CD14-positive monocyte (primary cell): ENCODE measurements around the gene STXBP6. TPM values are rescaled to one million over a fixed set of nuclear protein-coding genes. Genes with fewer than 3 reads are reported as not detected.

Experiments used
- DNase-seq, 3 donors: peaks; one replicate each; pipeline ENCODE4 v3.0.0-alpha.2; 2011 to 2022
- H2AFZ ChIP-seq: 2 replicates; pipeline ENCODE4 v1.6.0; 2012; ENCODE audit warnings: mild to moderate bottlenecking, low read depth, low read length, inconsistent platforms; ENCODE audit not compliant: insufficient read depth, poor library complexity, severe bottlenecking
- H3K27ac ChIP-seq, 2 donors: 1 replicate in 1 of 2; 2 replicates in 1 of 2; pipeline ENCODE4 v1.5.1; 2012 to 2013; ENCODE audit warnings: low read length in 2 of 2, control low read depth in 1 of 2, inconsistent platforms in 1 of 2, low read depth in 1 of 2, mild to moderate bottlenecking in 1 of 2
- H3K27me3 ChIP-seq, 2 donors: one replicate each; pipeline versions ENCODE4 v1.6.0 to v1.6.1; 2011 to 2013; ENCODE audit warnings: low read length in 2 of 2; ENCODE audit not compliant: control insufficient read depth in 2 of 2, insufficient read depth in 2 of 2
- H3K36me3 ChIP-seq, 2 donors: replicated peaks in 1 of 2; 1 replicate in 1 of 2; 2 replicates in 1 of 2; pipeline versions ENCODE4 v1.5.1 to v1.6.1; 2012 to 2013; ENCODE audit warnings: low read length in 2 of 2, control low read depth in 1 of 2, inconsistent platforms in 1 of 2, mild to moderate bottlenecking in 1 of 2; ENCODE audit not compliant: insufficient read depth in 2 of 2, control insufficient read depth in 1 of 2
- H3K4me1 ChIP-seq, 2 donors: 1 replicate in 1 of 2; 2 replicates in 1 of 2; pipeline versions ENCODE4 v1.5.1 to v1.6.1; 2012 to 2013; ENCODE audit warnings: low read length in 2 of 2, control low read depth in 1 of 2, inconsistent platforms in 1 of 2, mild to moderate bottlenecking in 1 of 2, moderate library complexity in 1 of 2; ENCODE audit not compliant: insufficient read depth in 2 of 2, control insufficient read depth in 1 of 2
- H3K4me2 ChIP-seq: replicated peaks from 2 replicates; pipeline ENCODE3; 2012; ENCODE audit warnings: low read length, moderate library complexity, mild to moderate bottlenecking; ENCODE audit not compliant: poor library complexity, severe bottlenecking; ENCODE audit errors: extremely low read depth
- H3K4me3 ChIP-seq, 3 experiments: fragments of 200-600 bp in 1 of 3; sonication (generic) in 1 of 3; replicated peaks in 1 of 3; 1 replicate in 2 of 3; 2 replicates in 1 of 3; pipeline ENCODE4 v1.5.1; 2011 to 2013; ENCODE audit warnings: low read length in 3 of 3, mild to moderate bottlenecking in 3 of 3, control low read depth in 2 of 3, low read depth in 2 of 3, inconsistent platforms in 1 of 3, moderate library complexity in 1 of 3
- H3K79me2 ChIP-seq: 2 replicates; pipeline ENCODE4 v1.6.0; 2012; ENCODE audit warnings: mild to moderate bottlenecking, control low read depth, inconsistent platforms, low read length, moderate library complexity; ENCODE audit not compliant: insufficient read depth
- H3K9ac ChIP-seq: 2 replicates; pipeline ENCODE4 v1.6.0; 2017; ENCODE audit warnings: low read length, mild to moderate bottlenecking; ENCODE audit not compliant: insufficient read depth, poor library complexity, severe bottlenecking
- H3K9me3 ChIP-seq, 2 donors: replicated peaks in 1 of 2; 1 replicate in 1 of 2; 2 replicates in 1 of 2; pipeline versions ENCODE4 v1.5.1 to v1.6.1; 2012 to 2013; ENCODE audit warnings: low read length in 2 of 2, control low read depth in 1 of 2; ENCODE audit not compliant: control insufficient read depth in 1 of 2, insufficient read depth in 1 of 2
- H4K20me1 ChIP-seq: 2 replicates; pipeline ENCODE4 v1.6.0; 2012; ENCODE audit warnings: mild to moderate bottlenecking, low read length, control low read depth, moderate library complexity; ENCODE audit not compliant: insufficient read depth
- H3K27ac Mint-ChIP-seq, 7 donors: one replicate each; pipeline ENCODE4 v1.8.0; 2020; ENCODE audit warnings: mild to moderate bottlenecking in 7 of 7, mixed read lengths in 7 of 7, moderate library complexity in 6 of 7, inconsistent platforms in 2 of 7
- H3K27me3 Mint-ChIP-seq, 3 donors: one replicate each; pipeline ENCODE4 v1.8.0; 2021 to 2022; ENCODE audit warnings: low read depth in 3 of 3, mild to moderate bottlenecking in 3 of 3, mixed read lengths in 3 of 3, moderate library complexity in 3 of 3, inconsistent platforms in 1 of 3
- H3K36me3 Mint-ChIP-seq, 2 donors: one replicate each; pipeline ENCODE4 v1.8.0; 2020; ENCODE audit warnings: mixed read lengths in 2 of 2, inconsistent platforms in 1 of 2, mild to moderate bottlenecking in 1 of 2
- H3K4me1 Mint-ChIP-seq: one replicate; pipeline ENCODE4 v1.8.0; 2020; ENCODE audit warnings: mild to moderate bottlenecking, mixed read lengths
- H3K4me3 Mint-ChIP-seq, 2 donors: one replicate each; pipeline ENCODE4 v1.8.0; 2020; ENCODE audit warnings: mild to moderate bottlenecking in 2 of 2, mixed read lengths in 2 of 2, moderate library complexity in 1 of 2
- H3K9me3 Mint-ChIP-seq, 7 donors: one replicate each; pipeline ENCODE4 v1.8.0; 2020 to 2022; ENCODE audit warnings: mixed read lengths in 7 of 7, mild to moderate bottlenecking in 6 of 7, moderate library complexity in 6 of 7, inconsistent platforms in 2 of 7
- CTCF ChIP-seq: fragments of 200-600 bp; IDR thresholded peaks from one replicate; pipeline ENCODE4 v1.8.0; 2022; ENCODE audit warnings: antibody characterized with exemption, mild to moderate bottlenecking
- whole genome bisulfite sequencing: methylation state at CpG from one replicate; pipeline ENCODE4 v1.1.5; 2013; ENCODE audit warnings: missing lambda C conversion rate; ENCODE audit not compliant: insufficient coverage; 5-methylcytosine and 5-hydroxymethylcytosine counted together
- intact Hi-C, 2 donors: fragments of 100-400 bp; cut with micrococcal nuclease; formaldehyde crosslinking; loops; one replicate each; pipeline versions ENCODE4 v1.15.0 to v1.15.1; 2023
- polyA plus RNA-seq, 3 donors: library from polyadenylated mRNA; depleted of rRNA in 1 of 3; unstranded in 2 of 3; stranded (reverse) in 1 of 3; fragments of 300-500 nt in 2 of 3; fragments of >200 nt in 1 of 3; fragmentation: Illumina TruSeq in 2 of 3; gene quantifications; 1 replicate in 2 of 3; 2 replicates in 1 of 3; pipeline ENCODE4 v1.2.3, GENCODE V29; 2012 to 2021

Gene STXBP6
- polyA plus RNA-seq, 3 donors: 0.05 to 0.25 (median 0.08) TPM

- H3K79me2 ChIP-seq: no peaks in the 10 kb centered on the region
- H3K27ac ChIP-seq: no peak overlapping the region
- H3K27ac Mint-ChIP-seq: no peak overlapping the region
- DNase-seq: no peak
- H3K4me2 ChIP-seq: no peak overlapping the region
- no peaks in the 10 kb centered on the region for H3K9me3 Mint-ChIP-seq
- no peak overlapping the region for H3K4me3 ChIP-seq
- no peak for TF ChIP-seq CTCF
- 100% methylated on average over 1 of the region's 5 CpGs for WGBS
- H3K4me3 Mint-ChIP-seq: no peak overlapping the region
- no peaks in the 10 kb centered on the region for H3K36me3 ChIP-seq
- H3K9ac ChIP-seq: no peak overlapping the region
- peaks cover 4% of the 10 kb centered on the region for H3K4me1 Mint-ChIP-seq
- intact Hi-C loops: no loop called here
- H3K27me3 ChIP-seq: no peaks in the 10 kb centered on the region
- H3K27me3 Mint-ChIP-seq: peaks cover 0 to 4% (median 0%) of the 10 kb centered on the region in 3 donors
- no peaks in the 10 kb centered on the region for H3K36me3 Mint-ChIP-seq
- no peaks in the 10 kb centered on the region for H4K20me1 ChIP-seq
- H2AFZ ChIP-seq: no peak overlapping the region
- no peaks in the 10 kb centered on the region for H3K9me3 ChIP-seq
- no peaks in the 10 kb centered on the region for H3K4me1 ChIP-seq
Observed at GRCh38 chr14:24844011-24844410, 205.9 kb downstream of the STXBP6 start.

DNA sequence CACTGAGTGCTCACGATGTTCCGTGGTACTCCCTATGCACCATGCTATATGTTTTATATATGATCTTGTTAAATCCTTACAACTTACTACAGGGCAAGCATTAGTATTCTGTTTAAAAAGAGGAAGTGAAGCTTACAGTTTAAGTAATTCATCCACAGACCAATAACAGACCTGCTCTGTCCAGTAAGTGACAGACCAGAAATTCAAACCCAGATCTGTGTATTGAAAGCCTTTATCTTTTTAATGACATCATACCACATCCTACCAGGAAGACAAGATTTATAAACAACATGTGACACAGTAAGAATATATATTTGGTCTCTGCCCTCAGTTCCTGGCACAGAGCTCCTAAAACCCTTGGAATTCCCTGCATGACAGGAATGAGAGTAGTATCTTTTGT lies 206.5 kb downstream of the STXBP6 start:
- Histone ChIP-seq H4K20me1 (no peaks in the 10 kb centered on the region), H2AFZ (no peak overlapping the region), H3K9ac (no peak overlapping the region), H3K4me2 (no peak overlapping the region), H3K9me3 (no peaks in the 10 kb centered on the region), H3K36me3 (no peaks in the 10 kb centered on the region), H3K27me3 (no peaks in the 10 kb centered on the region), H3K4me3 (no peak overlapping the region), H3K79me2 (no peaks in the 10 kb centered on the region), H3K27ac (no peak overlapping the region), H3K4me1 (no peaks in the 10 kb centered on the region)
- Mint-ChIP-seq H3K36me3 (no peaks in the 10 kb centered on the region), H3K4me1 (peaks cover 4% of the 10 kb centered on the region), H3K27me3 (peaks cover 0 to 4% (median 0%) of the 10 kb centered on the region in 3 donors), H3K27ac (no peak overlapping the region), H3K4me3 (no peak overlapping the region), H3K9me3 (no peaks in the 10 kb centered on the region)
- peak in 2 of 3 donors; percentile 8 to 21 for DNase-seq
- intact Hi-C loops: no loop called here
- TF ChIP-seq CTCF: no peak
- no CpG with 5 or more reads among the region's 2 CpGs for WGBS
